GM06990 (cell line): ENCODE data around the gene TENM3.

Source experiments
- DNase-seq: peaks from one replicate; pipeline ENCODE4 v3.0.0-alpha.2; 2011; ENCODE audit not compliant: insufficient read length; ENCODE audit errors: extremely low read depth
- H3K27me3 ChIP-seq: replicated peaks from 2 replicates; pipeline ENCODE4 v1.6.0; 2011; ENCODE audit warnings: low read length; ENCODE audit not compliant: control insufficient read depth, insufficient read depth
- H3K36me3 ChIP-seq: 2 replicates; pipeline ENCODE4 v1.5.1; 2011; ENCODE audit warnings: low read length; ENCODE audit not compliant: control insufficient read depth, insufficient read depth
- H3K4me3 ChIP-seq: replicated peaks from 2 replicates; pipeline ENCODE4 v1.5.1; 2011; ENCODE audit warnings: low read depth, mild to moderate bottlenecking, control low read depth, low read length
- CTCF ChIP-seq: IDR thresholded peaks from 2 replicates; pipeline ENCODE4 v1.5.1; 2011; ENCODE audit warnings: low read length, control low read depth, mild to moderate bottlenecking, inconsistent platforms; ENCODE audit not compliant: insufficient read depth, poor library complexity, severe bottlenecking

The TENM3 gene

GRCh38 chr4:182486881-182487280 lies 243.7 kb downstream of the TENM3 start:
- DNase-seq: no peak
- Histone ChIP-seq H3K27me3 (no peaks in the 10 kb centered on the region), H3K36me3 (no peaks in the 10 kb centered on the region), H3K4me3 (no peak overlapping the region)
- no peak for TF ChIP-seq CTCF

GRCh38 chr4:182488896-182489295 lies 245.7 kb downstream of the TENM3 start:
- H3K36me3 ChIP-seq: no peaks in the 10 kb centered on the region
- no peak overlapping the region for H3K4me3 ChIP-seq
- TF ChIP-seq CTCF: no peak
- H3K27me3 ChIP-seq: no peaks in the 10 kb centered on the region
- DNase-seq: no peak

GRCh38 chr4:182489607-182490006 lies 246.4 kb downstream of the TENM3 start:
- Histone ChIP-seq H3K4me3 (no peak overlapping the region), H3K36me3 (no peaks in the 10 kb centered on the region), H3K27me3 (no peaks in the 10 kb centered on the region)
- TF ChIP-seq CTCF: no peak
- no peak for DNase-seq

GRCh38 chr4:182491719-182492118 lies 248.5 kb downstream of the TENM3 start:
- H3K36me3 ChIP-seq: no peaks in the 10 kb centered on the region
- no peak overlapping the region for H3K4me3 ChIP-seq
- no peak for DNase-seq
- TF ChIP-seq CTCF: no peak
- H3K27me3 ChIP-seq: no peaks in the 10 kb centered on the region

GRCh38 chr4:182492423-182492822 lies 249.2 kb downstream of the TENM3 start:
- Histone ChIP-seq H3K27me3 (no peaks in the 10 kb centered on the region), H3K36me3 (no peaks in the 10 kb centered on the region), H3K4me3 (no peak overlapping the region)
- no peak for DNase-seq
- no peak for TF ChIP-seq CTCF

GRCh38 chr4:182493377-182493776 lies 250.2 kb downstream of the TENM3 start:
- Histone ChIP-seq H3K27me3 (no peaks in the 10 kb centered on the region), H3K4me3 (no peak overlapping the region), H3K36me3 (no peaks in the 10 kb centered on the region)
- no peak for DNase-seq
- no peak for TF ChIP-seq CTCF
